ENCODE measurements around the gene SPACA9.

- TF ChIP-seq POLR2A (IDR thresholded peaks at IDR 0.05) (no peak), CTCF (IDR thresholded peaks at IDR 0.05) (no peak)
Measured at GRCh38 chr9:132854832-132855231, 23.9 kb upstream of the SPACA9 start.
